ENCODE data around the gene ULK3.

Gene ULK3

DNA sequence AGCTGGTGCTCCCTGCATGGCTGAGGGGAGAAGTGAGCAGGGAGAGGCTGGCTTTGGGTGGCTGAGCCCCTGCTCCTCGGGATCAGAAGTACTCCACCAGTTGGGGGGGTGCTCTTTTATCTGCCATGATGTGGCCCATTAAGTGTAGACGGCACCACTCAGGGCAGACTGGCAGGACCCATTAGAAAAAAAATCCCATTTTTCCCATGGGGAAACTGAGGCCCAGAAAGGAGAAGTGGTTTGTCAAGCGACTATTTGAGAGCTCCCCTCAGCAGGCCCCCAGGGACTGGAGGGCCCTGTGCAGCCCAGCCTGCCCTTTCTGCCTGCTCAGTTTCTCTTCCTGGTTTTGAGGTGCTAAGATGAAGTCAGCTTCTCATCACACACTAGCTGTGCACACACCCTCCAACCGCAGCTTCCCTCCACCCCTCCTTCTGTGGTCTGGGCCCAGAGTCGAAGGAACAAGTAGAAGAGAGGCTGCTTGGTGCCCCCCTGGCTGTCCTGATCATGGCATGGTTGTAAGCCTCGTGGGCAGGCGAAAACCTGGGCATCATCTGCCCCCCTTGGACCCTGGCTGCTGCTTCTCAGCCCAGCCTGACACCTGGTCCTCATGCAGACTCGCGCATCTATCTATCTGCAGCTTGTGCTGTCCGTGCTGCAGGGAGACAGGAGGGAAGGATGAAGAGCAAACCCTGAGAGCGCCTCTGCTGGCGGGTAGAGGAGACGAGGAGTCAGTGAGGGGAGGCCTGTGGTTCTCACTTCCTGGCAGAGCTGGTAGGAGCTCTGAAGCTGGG, 55.5 kb downstream of the ULK3 start:
- DNase-seq (ENCODE audit: low read depth in 1 of 2, low spot score in 1 of 2), result peak; percentile 71 to 78

DNA sequence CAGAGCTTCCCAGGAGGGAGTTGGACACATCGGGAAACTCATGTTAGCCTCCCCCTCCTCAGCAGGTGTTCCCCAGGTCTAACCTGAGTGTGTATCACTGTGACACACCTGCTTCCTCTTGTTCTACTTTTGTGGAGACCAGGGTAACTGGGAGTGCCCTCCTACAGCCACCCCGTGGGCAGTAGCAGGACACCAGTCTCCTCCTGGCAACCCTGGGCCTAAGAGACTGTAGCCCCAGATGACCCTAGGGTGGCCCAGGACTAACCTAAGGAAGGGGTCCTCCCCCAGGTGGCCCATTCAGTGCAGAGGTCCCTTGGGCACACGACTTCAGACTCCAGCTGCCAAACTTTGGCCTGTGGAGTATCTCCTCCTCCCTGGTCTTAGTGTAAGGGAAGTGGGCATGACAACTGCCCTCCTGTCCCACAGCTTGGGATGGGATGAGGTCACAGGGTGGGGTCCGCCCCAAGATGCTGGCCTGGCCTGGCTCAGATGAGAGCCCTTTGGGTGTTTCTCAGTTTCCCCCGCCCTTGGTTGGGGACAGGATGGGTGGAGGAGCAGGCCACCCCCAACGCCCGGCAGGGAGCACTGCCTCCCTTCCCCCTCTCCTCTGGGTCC, 56.3 kb downstream of the ULK3 start:
- DNase-seq (ENCODE audit: low read depth in 1 of 2, low spot score in 1 of 2), result no peak

Data from activated T-helper 1 cell treated with anti-CD3 and anti-CD28 coated beads, Interleukin-2, amount 50 U/mL, for 16 hours (primary cell).